Renal cortex interstitium (tissue), 11 donors: ENCODE data around the gene MGP. TPM values are rescaled to one million over a fixed set of nuclear protein-coding genes. Genes with fewer than 3 reads are reported as not detected.
A peak's percentile ranks its signal among the peaks of the same experiment; 100 is the strongest.

Source experiments
- DNase-seq, 11 donors: peaks; one replicate each; pipeline ENCODE4 v3.0.0-alpha.2; 2013; ENCODE audit warnings: low read depth in 9 of 11, low spot score in 4 of 11; ENCODE audit errors: extremely low read depth in 1 of 11
- polyA plus RNA-seq, 3 donors: library from polyadenylated mRNA; unstranded; fragments of 120-200 nt; gene quantifications; one replicate each; pipeline ENCODE4 v1.2.1, GENCODE V29; 2013; ENCODE audit not compliant: insufficient read length in 3 of 3

The MGP gene
- polyA plus RNA-seq, 3 donors, result 40.5 to 56.9 (median 42.6) TPM

- no peak for DNase-seq
These were observed 6.3 kb downstream of the MGP start for GRCh38 chr12:14879222-14879933.

DNA sequence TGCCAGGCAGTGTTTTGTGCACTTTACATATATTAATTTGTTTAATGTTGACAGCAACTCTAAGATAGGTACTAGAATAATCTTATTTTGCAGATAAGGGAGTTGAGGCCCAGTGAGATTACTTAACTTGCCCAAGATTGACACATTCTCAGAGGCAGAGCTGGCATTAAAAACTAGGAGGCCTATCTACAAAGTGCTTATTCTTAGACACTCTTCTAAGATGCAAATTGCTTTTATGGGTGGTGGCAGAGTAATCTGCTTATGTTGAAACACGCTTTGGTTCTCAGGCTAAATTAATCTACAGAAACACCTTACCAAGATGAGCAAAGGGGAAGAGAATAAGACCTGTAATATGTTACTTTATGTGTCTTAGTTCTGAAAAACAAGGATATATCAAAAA, 7.2 kb downstream of the MGP start:
- DNase-seq, result no peak

GRCh38 chr12:14876833-14877232, 8.8 kb downstream of the MGP start:
- no peak for DNase-seq

DNA sequence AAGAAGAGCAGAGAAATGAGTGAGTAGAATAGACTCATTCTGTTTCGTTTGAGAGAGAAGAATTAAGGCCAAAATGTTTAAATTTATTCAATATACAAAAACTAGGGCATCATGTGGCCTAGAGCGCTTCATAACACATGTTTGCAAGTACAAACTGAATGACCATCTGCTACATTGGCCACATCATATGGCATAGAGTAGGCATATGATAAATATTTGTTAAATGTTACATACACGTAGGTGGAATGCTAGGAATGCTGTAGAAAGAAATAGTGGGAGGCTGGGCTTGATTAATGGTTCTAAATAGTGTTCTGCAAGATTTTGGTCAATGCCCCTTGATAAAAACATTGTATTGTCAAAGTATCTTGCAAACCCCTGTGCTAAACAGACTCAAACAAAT, 10.8 kb downstream of the MGP start:
- DNase-seq, result no peak

DNA sequence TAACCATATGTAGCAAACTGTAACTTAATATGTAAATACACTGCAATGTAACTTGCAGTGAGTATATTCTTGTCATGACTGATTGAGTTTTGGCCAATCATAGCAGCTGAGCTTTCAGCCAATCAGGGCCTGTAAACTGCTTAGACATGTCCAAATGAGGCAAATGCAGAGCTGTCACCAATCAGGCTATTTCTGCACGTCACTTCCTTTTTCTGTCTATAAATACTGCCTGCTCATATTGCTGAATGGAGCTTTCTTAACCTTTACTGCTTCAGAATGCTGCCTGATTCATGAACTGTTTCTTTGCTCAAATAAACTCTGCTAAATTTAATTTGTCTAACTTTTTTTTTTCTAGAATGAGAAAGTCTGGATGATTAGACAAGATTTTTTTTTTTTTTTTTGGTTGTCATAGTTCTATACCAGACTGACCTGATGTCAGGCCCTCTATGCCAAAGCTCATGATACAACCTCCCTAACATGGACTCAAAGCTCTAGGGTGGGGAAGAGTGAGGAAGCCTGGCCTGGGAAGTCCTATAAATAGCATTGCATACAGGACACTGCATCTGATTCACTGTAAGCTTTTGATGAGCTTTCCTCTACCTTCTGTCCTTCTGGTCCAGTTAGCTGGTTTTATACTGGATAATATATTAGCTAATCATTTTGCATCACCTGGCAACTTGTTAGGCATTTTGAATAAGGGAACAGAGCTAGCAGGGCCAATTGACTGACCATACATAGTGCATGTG, 12.0 kb downstream of the MGP start:
- DNase-seq, result no peak

DNA sequence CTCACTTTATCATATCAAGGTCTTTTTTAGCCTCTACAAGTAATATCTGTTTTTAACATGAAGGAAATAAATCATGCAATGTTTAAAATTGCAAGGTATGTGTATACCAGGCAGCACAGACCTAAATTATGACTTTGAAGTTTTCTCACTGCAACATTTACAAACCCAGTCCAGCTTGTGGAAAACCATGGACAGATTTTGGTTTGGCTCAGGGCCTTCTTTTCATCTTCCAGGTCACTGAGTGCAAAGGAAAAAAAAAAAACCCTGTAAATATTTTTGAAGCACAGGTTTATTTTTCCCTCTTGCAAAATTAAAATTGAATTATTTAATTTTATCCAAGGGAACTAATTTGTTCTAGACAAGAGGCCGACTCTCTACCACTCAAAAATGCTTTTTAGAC, 13.8 kb downstream of the MGP start:
- no peak for DNase-seq

GRCh38 chr12:14871247-14871646, 14.4 kb downstream of the MGP start:
- DNase-seq, result no peak

DNA sequence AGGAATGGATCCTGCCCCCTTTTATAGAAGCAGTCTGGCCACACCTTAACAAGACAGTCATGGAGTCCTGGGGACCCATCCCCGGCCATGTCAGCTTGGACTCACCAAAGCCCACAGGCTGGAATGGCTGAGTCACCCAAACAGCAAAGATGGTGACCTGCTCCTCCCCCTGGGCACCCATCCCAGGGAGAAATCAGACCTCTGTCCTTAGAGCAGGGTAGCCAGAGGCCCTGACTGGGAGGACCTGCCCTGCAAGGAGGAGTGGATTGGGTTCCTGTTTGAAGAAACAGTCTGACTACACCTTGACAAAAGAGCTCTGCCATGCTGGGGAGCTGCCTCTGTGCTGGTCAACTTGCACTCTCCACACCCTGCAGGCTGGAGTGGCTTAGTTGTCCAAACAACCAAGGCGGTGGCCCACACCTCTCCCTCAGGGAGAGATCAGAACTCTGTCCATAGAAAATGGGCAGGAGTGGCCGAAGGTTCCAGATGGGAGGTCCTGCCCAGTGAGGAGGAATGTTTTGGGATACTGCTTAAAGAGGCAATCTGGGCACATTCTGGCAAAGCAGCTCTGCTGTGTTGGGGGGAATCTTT, 16.6 kb downstream of the MGP start:
- no peak for DNase-seq

DNA sequence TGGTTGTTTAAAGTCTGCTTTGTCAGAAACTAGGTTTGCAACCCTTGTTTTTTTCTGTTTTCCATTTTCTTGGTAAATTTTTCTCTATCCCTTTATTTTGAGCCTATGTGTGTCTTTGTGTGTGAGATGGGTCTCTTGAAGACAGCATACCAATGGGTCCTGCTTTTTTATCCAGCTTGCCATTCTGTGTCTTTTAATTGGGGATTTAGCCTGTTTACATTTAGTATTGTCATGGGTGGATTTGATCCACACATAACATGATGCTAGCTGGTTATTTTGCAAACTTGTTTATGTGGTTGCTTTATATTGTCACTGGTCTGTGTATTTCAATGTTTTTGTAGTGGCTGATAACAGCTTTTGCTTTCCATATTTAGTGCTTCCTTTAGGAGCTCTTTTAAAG, 25.2 kb downstream of the MGP start:
- DNase-seq, result no peak

GRCh38 chr12:14858513-14858912, 27.1 kb downstream of the MGP start:
- no peak for DNase-seq

DNA sequence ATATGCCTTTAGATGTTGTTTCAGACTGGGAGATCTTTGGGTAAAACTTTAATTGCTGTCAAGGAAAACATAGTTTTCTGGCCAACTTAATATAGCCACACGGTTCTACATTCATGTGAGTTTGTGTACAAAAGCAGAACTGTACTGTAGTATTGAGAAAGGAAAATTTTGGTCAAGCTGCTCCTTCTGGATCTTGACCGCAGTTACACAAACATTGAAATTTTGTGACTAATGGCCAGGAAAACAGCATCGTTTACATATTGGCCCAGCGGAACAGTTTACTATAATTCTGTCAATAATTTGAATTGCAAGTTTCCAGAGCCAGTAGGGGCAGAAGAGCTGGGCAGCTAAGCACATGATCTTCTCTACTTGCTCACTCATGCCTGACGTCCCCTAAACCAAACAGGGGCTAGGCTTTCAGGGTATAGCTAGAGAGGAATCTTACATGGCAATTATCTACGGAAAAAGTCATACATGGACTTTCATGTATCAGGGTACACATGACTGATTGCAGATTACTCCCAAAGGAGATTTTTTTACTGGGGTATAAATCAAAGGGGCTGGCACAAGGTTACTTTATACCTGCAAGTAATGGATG, 31.0 kb downstream of the MGP start:
- DNase-seq, result peak in 4 of 11 donors; percentile 15 to 34 (median 29)

- no peak for DNase-seq
These were observed 31.7 kb downstream of the MGP start for GRCh38 chr12:14853961-14854360.

GRCh38 chr12:14852880-14853279, 32.8 kb downstream of the MGP start:
- no peak for DNase-seq

DNA sequence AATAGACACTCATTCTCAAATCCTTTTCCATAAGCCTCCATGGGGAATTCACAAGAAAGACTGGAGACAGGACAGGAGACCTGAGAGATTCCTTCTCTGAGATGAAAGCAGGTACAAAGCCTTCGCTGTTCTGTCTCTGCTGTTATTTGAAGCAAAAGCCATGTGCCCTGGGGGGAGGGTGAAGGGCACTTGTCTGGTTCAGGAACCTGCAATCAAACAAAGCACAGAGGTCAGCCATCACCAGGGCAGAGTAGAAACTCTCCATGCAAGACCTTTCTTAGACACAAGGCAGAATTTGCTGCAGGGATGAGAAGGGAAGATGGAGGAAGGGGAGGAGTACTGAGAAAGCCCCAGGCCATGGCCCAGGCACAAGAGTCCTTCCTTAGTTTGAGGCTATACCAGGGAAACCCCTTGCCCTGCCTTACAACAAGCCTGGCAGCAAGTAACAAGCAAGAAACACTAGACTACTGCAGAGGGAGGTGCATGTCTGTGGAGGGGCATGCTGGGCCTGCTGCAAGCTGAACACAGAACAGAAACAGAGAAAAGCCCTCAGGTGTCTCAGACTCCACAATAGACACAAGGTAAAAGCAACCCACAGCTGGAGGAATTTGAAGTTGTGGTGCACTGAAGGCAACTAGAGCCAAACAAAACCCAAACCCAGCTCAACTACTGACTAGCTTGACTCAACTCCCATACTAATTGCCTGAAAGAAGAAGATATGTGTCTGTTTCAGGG, 34.6 kb downstream of the MGP start:
- no peak for DNase-seq

DNA sequence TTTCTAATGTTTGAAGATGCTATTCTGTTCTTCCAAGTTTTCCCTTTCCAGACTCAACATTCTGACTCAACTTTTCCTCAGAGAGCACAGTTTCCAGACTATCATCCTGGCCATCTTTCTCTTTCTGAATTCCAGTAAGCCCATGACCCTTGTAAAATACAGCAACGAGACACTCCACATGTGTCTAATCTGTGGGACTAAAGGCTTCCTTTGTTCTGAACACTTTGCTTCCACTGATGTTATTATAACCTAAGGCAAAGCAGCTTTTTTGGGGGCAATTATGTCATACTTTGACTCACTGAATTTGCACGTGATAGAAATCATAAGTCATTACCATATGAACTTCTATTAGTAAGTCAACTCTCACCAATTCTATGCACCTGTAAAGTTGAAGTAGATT, 36.0 kb downstream of the MGP start:
- DNase-seq, result no peak

DNA sequence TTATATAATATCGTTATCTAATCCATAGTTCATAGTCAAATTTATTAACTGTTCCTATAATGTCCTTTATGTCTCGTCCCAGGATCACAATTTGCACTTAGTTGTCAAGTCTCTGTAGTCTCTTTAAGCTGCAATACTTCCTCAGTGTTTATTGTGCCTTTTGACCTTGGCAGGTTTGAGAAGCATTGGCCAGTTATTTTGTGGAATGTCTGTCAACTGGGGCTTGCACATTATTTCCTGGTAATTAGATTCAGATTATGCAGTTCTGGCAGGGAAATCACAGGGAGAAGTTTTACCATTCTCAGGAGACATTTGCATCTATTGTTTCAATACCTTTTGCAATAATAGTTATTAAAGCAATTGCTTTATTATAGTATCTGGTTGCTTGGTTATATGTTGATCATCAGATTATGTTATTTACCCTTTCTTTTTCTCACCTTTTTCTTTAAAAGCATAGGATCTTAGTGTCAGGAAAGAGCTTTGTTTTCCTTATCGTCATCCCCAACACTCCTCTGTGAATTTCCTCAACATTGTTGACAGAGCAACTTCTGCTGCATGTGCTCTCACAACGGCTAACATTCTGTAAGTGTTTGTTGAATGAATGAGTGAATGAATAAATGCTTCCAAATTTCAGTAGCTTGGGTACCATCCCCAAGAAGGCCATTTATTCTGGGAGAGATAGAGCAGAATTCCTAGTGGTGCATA, 38.6 kb downstream of the MGP start:
- no peak for DNase-seq

DNA sequence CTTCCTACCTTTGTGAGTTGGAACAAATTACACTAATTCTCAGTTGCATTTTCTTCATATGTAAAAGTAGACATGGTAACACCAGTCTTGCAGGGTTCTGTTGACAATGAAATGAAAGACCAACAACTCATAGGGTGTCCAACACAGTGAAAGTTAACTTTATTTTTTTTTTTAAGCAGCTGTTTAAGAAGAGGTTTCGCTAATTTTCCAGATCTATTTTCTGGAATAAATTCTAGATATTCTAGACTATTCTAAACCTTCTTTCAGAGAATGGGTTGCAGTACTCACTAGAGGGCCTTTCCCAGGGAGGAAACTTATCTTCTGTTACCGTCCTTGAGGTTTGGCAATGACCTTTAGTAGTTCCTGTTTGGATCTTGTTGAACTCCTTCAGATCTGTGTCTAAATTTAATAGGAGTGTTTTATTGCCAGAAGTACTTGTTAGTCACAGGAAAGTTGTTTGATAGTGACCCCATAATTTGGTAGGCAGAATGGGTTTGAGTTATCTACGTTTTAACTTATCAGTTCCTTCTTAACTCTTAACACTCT, 39.5 kb downstream of the MGP start:
- DNase-seq, result no peak

DNA sequence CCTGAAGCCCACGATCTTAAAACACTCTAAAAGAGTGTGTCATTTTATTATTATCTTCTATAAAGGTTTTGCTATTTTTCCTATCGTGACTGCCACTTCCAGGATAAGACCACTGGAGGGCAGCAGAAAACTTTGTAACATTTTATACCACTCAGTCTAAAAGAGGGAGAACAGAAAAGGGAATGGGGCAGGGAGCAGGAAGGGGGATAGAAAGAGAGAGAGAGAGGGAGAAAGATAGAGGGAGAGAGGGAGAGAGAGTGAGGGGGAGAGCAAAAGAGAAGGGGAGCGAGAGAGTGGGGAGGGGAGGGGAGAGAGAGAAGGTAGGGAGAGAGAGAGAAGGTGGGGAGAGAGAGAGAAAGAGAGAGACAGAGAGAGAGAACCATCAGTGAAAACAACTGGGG, 40.3 kb downstream of the MGP start:
- DNase-seq, result peak in 8 of 11 donors; percentile 51 to 70 (median 60)

- no peak for DNase-seq
These were observed 41.3 kb downstream of the MGP start for GRCh38 chr12:14844401-14844800.
